K562 (cell line): ENCODE data around the gene KIAA0825.

Experiments used
- CTCF ChIP-seq, 3 experiments: IDR thresholded peaks in 2 of 3; conservative IDR thresholded peaks in 1 of 3; 2 replicates each; pipeline ENCODE4 v1.5.1; 2011 to 2012; ENCODE audit warnings: low read length in 3 of 3, mild to moderate bottlenecking in 3 of 3, control low read depth in 2 of 3, improper control_type of control experiment in 1 of 3, inconsistent platforms in 1 of 3, low read depth in 1 of 3, mixed read lengths in 1 of 3, moderate library complexity in 1 of 3; ENCODE audit not compliant: insufficient read depth in 2 of 3
- EP300 ChIP-seq: IDR thresholded peaks from 2 replicates; pipeline ENCODE4 v1.6.1; 2012; ENCODE audit warnings: low read length, improper control_type of control experiment
- RERE ChIP-seq: sonication (generic); formaldehyde crosslinking; IDR thresholded peaks from 2 replicates; pipeline ENCODE4 v1.8.0; 2023; ENCODE audit warnings: missing genetic modification reagents, mild to moderate bottlenecking, borderline replicate concordance

- no peak for TF ChIP-seq CTCF (IDR thresholded peaks at IDR 0.05 in 2 of 3, conservative IDR thresholded peaks at IDR 0.05 in 1 of 3; ENCODE audit: insufficient read depth in 2 of 3, low read depth in 1 of 3, low read length in 3 of 3)
- TF ChIP-seq RERE (CRISPR knock-in tag) = no peak
- no peak for TF ChIP-seq EP300
These were observed 109.8 kb downstream of the KIAA0825 start for GRCh38 chr5:94508461-94509148.
